Measurements from ENCODE around the gene HSD17B12. TPM values are rescaled to one million over a fixed set of nuclear protein-coding genes. Genes with fewer than 3 reads are reported as not detected.

The HSD17B12 gene
- total RNA-seq, 2 donors from 2014 or later, result 39.7 to 42.8 TPM

GRCh38 chr11:43790444-43790794 is 109.9 kb downstream of the HSD17B12 start:
- no peaks in the 10 kb centered on the region for H3K9me3 ChIP-seq
- 80 to 94% methylated on average over 4 of the region's 4 CpGs for WGBS, 2 donors
- no peaks in the 10 kb centered on the region for H3K4me1 ChIP-seq

GRCh38 chr11:43797337-43797736 is 116.8 kb downstream of the HSD17B12 start:
- Histone ChIP-seq H3K4me3 (no peak overlapping the region), H3K27ac (no peak overlapping the region), H3K36me3 (replicated peaks in 1 of 2; ENCODE audit: insufficient read depth in 1 of 2, low read depth in 2 of 2) (peaks cover 0 to 2% of the 10 kb centered on the region in 2 donors), H3K9me3 (no peaks in the 10 kb centered on the region), H3K4me1 (no peaks in the 10 kb centered on the region), H3K27me3 (no peaks in the 10 kb centered on the region)
- TF ChIP-seq CTCF (IDR thresholded peaks at IDR 0.05) (no peak), POLR2A (IDR thresholded peaks at IDR 0.05) (no peak)
- intact Hi-C loops (cut with DNase I), result no loop called here
- no peak for DNase-seq
- ATAC-seq, result no peak
- WGBS, 2 donors, result 79 to 95% methylated on average over 2 of the region's 2 CpGs

More at GRCh38 chr11:43790444-43790794, 109.9 kb downstream of the HSD17B12 start:
- no peaks in the 10 kb centered on the region for H3K36me3 ChIP-seq (replicated peaks in 1 of 2; ENCODE audit: insufficient read depth in 1 of 2, low read depth in 2 of 2)
- no peak for DNase-seq
- no peak overlapping the region for H3K27ac ChIP-seq
- ATAC-seq, result no peak
- H3K4me3 ChIP-seq, result no peak overlapping the region
- H3K27me3 ChIP-seq, result no peaks in the 10 kb centered on the region
- intact Hi-C loops (cut with DNase I), result no loop called here
- TF ChIP-seq CTCF (IDR thresholded peaks at IDR 0.05), result no peak
- no peak for TF ChIP-seq POLR2A (IDR thresholded peaks at IDR 0.05)

- no peak for TF ChIP-seq POLR2A (IDR thresholded peaks at IDR 0.05)
- TF ChIP-seq CTCF (IDR thresholded peaks at IDR 0.05), result no peak
- no peak for ATAC-seq
- intact Hi-C loops (cut with DNase I), result no loop called here
- Histone ChIP-seq H3K4me1 (no peaks in the 10 kb centered on the region), H3K27ac (no peak overlapping the region), H3K9me3 (no peaks in the 10 kb centered on the region), H3K4me3 (no peak overlapping the region), H3K27me3 (no peaks in the 10 kb centered on the region), H3K36me3 (replicated peaks in 1 of 2; ENCODE audit: insufficient read depth in 1 of 2, low read depth in 2 of 2) (peaks cover 0 to 2% of the 10 kb centered on the region in 2 donors)
- no peak for DNase-seq
- 78 to 89% methylated on average over 2 of the region's 2 CpGs for WGBS, 2 donors
Observed at GRCh38 chr11:43797866-43798265, 117.3 kb downstream of the HSD17B12 start.

GRCh38 chr11:43802509-43802908 is 122.0 kb downstream of the HSD17B12 start:
- TF ChIP-seq CTCF (IDR thresholded peaks at IDR 0.05) (no peak), POLR2A (IDR thresholded peaks at IDR 0.05) (no peak)
- H3K27ac ChIP-seq, result no peak overlapping the region
- no peak for DNase-seq
- no peaks in the 10 kb centered on the region for H3K27me3 ChIP-seq
- H3K4me3 ChIP-seq, result no peak overlapping the region
- no peaks in the 10 kb centered on the region for H3K4me1 ChIP-seq
- no peak for ATAC-seq
- intact Hi-C loops (cut with DNase I), result no loop called here
- peaks cover 0 to 2% of the 10 kb centered on the region in 2 donors for H3K36me3 ChIP-seq (replicated peaks in 1 of 2; ENCODE audit: insufficient read depth in 1 of 2, low read depth in 2 of 2)
- H3K9me3 ChIP-seq, result no peaks in the 10 kb centered on the region

- Histone ChIP-seq H3K9me3 (no peaks in the 10 kb centered on the region), H3K27ac (no peak overlapping the region), H3K36me3 (replicated peaks in 1 of 2; ENCODE audit: insufficient read depth in 1 of 2, low read depth in 2 of 2) (peaks cover 0 to 2% of the 10 kb centered on the region in 2 donors), H3K27me3 (no peaks in the 10 kb centered on the region), H3K4me1 (no peaks in the 10 kb centered on the region), H3K4me3 (no peak overlapping the region)
- no peak for TF ChIP-seq CTCF (IDR thresholded peaks at IDR 0.05)
- TF ChIP-seq POLR2A (IDR thresholded peaks at IDR 0.05), result no peak
- DNase-seq (no peak), ATAC-seq (no peak)
- intact Hi-C loops (cut with DNase I), result no loop called here
- WGBS, 2 donors, result 79 to 80% methylated on average over 3 of the region's 3 CpGs
Observed at GRCh38 chr11:43803766-43804165, 123.2 kb downstream of the HSD17B12 start.
